IMR-90 (cell line): Measurements from ENCODE around the gene NAXE.

ENCODE experiments used
- BHLHE40 ChIP-seq: fragments of 150-350 bp; IDR thresholded peaks from 2 replicates; pipeline ENCODE4 v1.6.1; 2016; ENCODE audit warnings: mild to moderate bottlenecking, low read depth, low read length
- CEBPB ChIP-seq: IDR thresholded peaks from 2 replicates; pipeline ENCODE4 v1.6.1; 2012; ENCODE audit warnings: low read depth, low read length, improper control_type of control experiment
- FOS ChIP-seq: fragments of 150-350 bp; IDR thresholded peaks from 2 replicates; pipeline ENCODE4 v1.6.1; 2016; ENCODE audit warnings: low read depth, low read length
- MAZ ChIP-seq: IDR thresholded peaks from 2 replicates; pipeline ENCODE4 v1.6.1; 2012; ENCODE audit warnings: low read depth, mild to moderate bottlenecking, low read length, improper control_type of control experiment, moderate library complexity, borderline replicate concordance
- NFE2L2 ChIP-seq: fragments of 150-350 bp; IDR thresholded peaks from 2 replicates; pipeline ENCODE4 v1.6.1; 2016; ENCODE audit warnings: low read depth, mild to moderate bottlenecking, low read length
- POLR2A ChIP-seq: IDR thresholded peaks from 2 replicates; pipeline ENCODE4 v1.6.1; 2012; ENCODE audit warnings: mild to moderate bottlenecking, low read depth, low read length
- USF2 ChIP-seq: fragments of 150-350 bp; IDR thresholded peaks from 2 replicates; pipeline ENCODE4 v1.6.1; 2017; ENCODE audit warnings: mild to moderate bottlenecking, antibody characterized with exemption, low read length, low read depth
- TF ChIP-seq, protein P1 (sequence below): conservative IDR thresholded peaks from 2 replicates; pipeline ENCODE4 v1.5.1; 2012; ENCODE audit warnings: mild to moderate bottlenecking, low read depth, low read length, improper control_type of control experiment

DNA sequence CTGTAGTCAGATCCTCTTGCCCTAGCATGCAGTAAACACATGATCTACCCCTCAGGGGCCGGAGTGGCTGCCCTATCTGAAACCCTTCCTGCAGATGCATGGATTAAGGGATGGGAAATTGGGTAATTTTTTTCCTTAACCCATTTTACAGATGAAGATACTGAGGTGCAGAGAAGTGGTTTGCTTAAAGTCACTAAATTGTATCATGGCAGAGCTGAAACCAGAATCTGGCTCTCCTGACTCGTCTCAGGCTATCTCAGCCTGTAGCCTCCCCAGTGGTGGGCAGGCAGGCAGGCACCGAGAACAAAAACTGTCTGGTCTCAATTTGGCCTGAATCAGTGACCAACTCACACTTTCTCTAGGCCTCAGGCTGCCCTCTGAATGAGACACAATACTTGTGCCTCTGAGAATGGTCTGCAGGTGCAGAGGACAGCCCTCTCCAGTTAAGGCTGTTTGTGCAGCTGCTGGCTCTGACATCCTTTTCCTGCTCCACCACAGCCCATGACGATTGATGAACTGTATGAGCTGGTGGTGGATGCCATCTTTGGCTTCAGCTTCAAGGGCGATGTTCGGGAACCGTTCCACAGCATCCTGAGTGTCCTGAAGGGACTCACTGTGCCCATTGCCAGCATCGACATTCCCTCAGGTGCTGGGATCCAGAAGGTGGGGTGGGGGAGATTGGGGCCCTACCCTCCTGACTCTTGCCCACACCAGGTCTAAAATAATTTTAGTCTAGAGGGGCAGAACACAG is 1.5 kb downstream of the NAXE start:
- TF ChIP-seq POLR2A (no peak), FOS (no peak), MAZ (no peak), NFE2L2 (no peak), CEBPB (no peak), BHLHE40 (no peak), USF2 (no peak)
- TF ChIP-seq, protein P1, sequence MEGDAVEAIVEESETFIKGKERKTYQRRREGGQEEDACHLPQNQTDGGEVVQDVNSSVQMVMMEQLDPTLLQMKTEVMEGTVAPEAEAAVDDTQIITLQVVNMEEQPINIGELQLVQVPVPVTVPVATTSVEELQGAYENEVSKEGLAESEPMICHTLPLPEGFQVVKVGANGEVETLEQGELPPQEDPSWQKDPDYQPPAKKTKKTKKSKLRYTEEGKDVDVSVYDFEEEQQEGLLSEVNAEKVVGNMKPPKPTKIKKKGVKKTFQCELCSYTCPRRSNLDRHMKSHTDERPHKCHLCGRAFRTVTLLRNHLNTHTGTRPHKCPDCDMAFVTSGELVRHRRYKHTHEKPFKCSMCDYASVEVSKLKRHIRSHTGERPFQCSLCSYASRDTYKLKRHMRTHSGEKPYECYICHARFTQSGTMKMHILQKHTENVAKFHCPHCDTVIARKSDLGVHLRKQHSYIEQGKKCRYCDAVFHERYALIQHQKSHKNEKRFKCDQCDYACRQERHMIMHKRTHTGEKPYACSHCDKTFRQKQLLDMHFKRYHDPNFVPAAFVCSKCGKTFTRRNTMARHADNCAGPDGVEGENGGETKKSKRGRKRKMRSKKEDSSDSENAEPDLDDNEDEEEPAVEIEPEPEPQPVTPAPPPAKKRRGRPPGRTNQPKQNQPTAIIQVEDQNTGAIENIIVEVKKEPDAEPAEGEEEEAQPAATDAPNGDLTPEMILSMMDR: no peak
